Renal pelvis (tissue), 3 donors: ENCODE results near the gene THAP4. TPM values are rescaled to one million over a fixed set of nuclear protein-coding genes. Genes with fewer than 3 reads are reported as not detected.

Experiments used
- polyA plus RNA-seq, 3 donors: library from polyadenylated mRNA; unstranded; fragments of 120-200 nt; gene quantifications; one replicate each; pipeline ENCODE4 v1.2.1, GENCODE V29; 2013; ENCODE audit not compliant: insufficient read length in 3 of 3

THAP4 gene
- polyA plus RNA-seq, 3 donors, result 59.2 to 74.3 (median 68.4) TPM

Other genes with a start within 250 kb of the THAP4 start
- gene STK25, start 128.6 kb downstream of the THAP4 start, polyA plus RNA-seq, result 100 to 1,000 TPM; 204 to 240 (median 217) TPM
- gene BOK, start 78.4 kb downstream of the THAP4 start, polyA plus RNA-seq, result 10 to 100 TPM; 24.7 to 29.9 (median 28.4) TPM
- gene ATG4B, start 535 bp upstream of the THAP4 start, polyA plus RNA-seq, result 100 to 1,000 TPM in 2 of 3 donors, 10 to 100 TPM in 1; 83.8 to 106 (median 103) TPM
- gene DTYMK, start 49.7 kb upstream of the THAP4 start, polyA plus RNA-seq, result 10 to 100 TPM; 45.7 to 49.5 (median 47.5) TPM
- gene ING5, start 64.9 kb upstream of the THAP4 start, polyA plus RNA-seq, result 10 to 100 TPM; 39.2 to 49.4 (median 49.4) TPM
- gene D2HGDH, start 97.5 kb upstream of the THAP4 start, polyA plus RNA-seq, result 10 to 100 TPM; 43.0 to 81.1 (median 62.5) TPM
- under 1 TPM; 0.43 to 0.88 (median 0.77) TPM for gene GAL3ST2, start 139.7 kb upstream of the THAP4 start, polyA plus RNA-seq
- gene NEU4, start 172.0 kb upstream of the THAP4 start, polyA plus RNA-seq, result 1 to 10 TPM; 1.9 to 2.5 (median 2.5) TPM
- under 1 TPM; 0.11 to 0.59 (median 0.21) TPM for gene PDCD1, start 221.7 kb upstream of the THAP4 start, polyA plus RNA-seq
- gene RTP5, start 232.6 kb upstream of the THAP4 start, polyA plus RNA-seq, result under 1 TPM in 1 of 3 donors, not detected in 2; 0.09 TPM